ENCODE measurements around the gene SYP.
A peak's percentile ranks its signal among the peaks of the same experiment; 100 is the strongest.

SYP gene

DNA sequence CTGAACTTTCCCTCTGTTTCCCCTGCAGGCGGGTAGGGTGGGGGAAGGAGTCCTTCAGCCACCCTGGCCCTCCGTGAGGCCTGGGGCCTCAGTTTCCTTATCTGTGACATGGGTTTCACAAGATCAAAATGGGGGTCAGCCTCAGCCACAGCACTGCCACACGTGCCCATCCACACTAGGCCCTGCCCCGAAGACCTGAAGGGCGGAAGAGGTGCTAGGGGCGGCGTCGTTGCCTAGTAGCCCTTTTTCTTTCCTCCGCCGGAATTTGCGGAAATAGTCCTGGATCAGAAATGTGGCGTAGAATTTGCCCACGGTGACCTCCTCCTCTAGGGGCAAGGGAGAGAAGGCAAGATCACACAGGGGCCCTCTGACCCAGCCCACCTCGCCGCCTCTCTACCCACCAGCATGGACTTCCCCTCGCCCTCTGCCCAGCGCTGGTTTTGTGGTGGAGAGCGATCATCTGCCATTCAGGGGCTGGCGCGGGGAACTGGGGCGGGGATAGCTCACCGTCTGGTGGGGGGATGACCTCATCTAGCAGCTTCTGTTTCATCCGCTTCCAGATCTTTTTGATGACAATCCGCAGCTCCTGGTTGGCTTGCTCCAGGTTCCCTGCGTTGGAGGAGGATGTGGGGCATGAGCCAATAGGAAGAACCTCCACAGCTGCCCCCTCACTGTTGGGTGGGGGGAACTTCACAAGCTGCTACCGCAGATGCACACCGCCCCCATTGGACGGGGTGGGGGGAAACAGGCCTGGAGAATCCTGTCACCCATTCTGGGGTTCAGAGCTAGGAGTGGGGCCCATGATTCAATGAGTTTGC, 9.7 kb upstream of the SYP start:
- no peaks in the 10 kb centered on the region for H3K36me3 ChIP-seq (ENCODE audit: control insufficient read depth in 2 of 2, insufficient read depth in 1 of 2, low read length in 2 of 2)
- no peak overlapping the region for H3K27ac ChIP-seq (ENCODE audit: extremely low read depth, low read depth, low read length)
- H3K4me3 ChIP-seq (ENCODE audit: low read depth, low read length), result no peak overlapping the region
- POLR2A ChIA-PET, result interaction anchor here (0.7 kb wide), 1 partner anchor 19 kb away, joined by 4 read pairs; no protein-coding TSS in a partner anchor
- H3K9me3 ChIP-seq (ENCODE audit: control insufficient read depth, insufficient read depth, low read depth, low read length), result no peaks in the 10 kb centered on the region
- H3K4me1 ChIP-seq (ENCODE audit: control insufficient read depth, insufficient read depth, low read length), result no peaks in the 10 kb centered on the region
- CTCF ChIA-PET, result interaction anchor here (1.1 kb wide), 1 partner anchor 19 kb away, joined by 3 read pairs; no protein-coding TSS in a partner anchor
- no peak for TF ChIP-seq PRDM4 (tag by site-specific recombination; IDR thresholded peaks at IDR 0.05)
- TF ChIP-seq, protein P1, sequence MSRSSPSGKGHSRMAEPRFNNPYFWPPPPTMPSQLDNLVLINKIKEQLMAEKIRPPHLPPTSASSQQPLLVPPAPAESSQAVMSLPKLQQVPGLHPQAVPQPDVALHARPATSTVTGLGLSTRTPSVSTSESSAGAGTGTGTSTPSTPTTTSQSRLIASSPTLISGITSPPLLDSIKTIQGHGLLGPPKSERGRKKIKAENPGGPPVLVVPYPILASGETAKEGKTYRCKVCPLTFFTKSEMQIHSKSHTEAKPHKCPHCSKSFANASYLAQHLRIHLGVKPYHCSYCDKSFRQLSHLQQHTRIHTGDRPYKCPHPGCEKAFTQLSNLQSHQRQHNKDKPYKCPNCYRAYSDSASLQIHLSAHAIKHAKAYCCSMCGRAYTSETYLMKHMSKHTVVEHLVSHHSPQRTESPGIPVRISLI (tag by site-specific recombination; IDR thresholded peaks at IDR 0.05), result no peak
- TF ChIP-seq BCL6B (tag by site-specific recombination; IDR thresholded peaks at IDR 0.05), result no peak
- TF ChIP-seq, protein P2, sequence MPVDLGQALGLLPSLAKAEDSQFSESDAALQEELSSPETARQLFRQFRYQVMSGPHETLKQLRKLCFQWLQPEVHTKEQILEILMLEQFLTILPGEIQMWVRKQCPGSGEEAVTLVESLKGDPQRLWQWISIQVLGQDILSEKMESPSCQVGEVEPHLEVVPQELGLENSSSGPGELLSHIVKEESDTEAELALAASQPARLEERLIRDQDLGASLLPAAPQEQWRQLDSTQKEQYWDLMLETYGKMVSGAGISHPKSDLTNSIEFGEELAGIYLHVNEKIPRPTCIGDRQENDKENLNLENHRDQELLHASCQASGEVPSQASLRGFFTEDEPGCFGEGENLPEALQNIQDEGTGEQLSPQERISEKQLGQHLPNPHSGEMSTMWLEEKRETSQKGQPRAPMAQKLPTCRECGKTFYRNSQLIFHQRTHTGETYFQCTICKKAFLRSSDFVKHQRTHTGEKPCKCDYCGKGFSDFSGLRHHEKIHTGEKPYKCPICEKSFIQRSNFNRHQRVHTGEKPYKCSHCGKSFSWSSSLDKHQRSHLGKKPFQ (tag by site-specific recombination; IDR thresholded peaks at IDR 0.05), result no peak
- TF ChIP-seq ZNF704 (tag by site-specific recombination; IDR thresholded peaks at IDR 0.05), result no peak
- no peak for TF ChIP-seq MEIS1 (CRISPR knock-in tag; IDR thresholded peaks at IDR 0.05; ENCODE audit: borderline replicate concordance)
- no peak for TF ChIP-seq MYNN (tag by site-specific recombination; IDR thresholded peaks at IDR 0.05; ENCODE audit: borderline replicate concordance)
- TF ChIP-seq, protein P3, sequence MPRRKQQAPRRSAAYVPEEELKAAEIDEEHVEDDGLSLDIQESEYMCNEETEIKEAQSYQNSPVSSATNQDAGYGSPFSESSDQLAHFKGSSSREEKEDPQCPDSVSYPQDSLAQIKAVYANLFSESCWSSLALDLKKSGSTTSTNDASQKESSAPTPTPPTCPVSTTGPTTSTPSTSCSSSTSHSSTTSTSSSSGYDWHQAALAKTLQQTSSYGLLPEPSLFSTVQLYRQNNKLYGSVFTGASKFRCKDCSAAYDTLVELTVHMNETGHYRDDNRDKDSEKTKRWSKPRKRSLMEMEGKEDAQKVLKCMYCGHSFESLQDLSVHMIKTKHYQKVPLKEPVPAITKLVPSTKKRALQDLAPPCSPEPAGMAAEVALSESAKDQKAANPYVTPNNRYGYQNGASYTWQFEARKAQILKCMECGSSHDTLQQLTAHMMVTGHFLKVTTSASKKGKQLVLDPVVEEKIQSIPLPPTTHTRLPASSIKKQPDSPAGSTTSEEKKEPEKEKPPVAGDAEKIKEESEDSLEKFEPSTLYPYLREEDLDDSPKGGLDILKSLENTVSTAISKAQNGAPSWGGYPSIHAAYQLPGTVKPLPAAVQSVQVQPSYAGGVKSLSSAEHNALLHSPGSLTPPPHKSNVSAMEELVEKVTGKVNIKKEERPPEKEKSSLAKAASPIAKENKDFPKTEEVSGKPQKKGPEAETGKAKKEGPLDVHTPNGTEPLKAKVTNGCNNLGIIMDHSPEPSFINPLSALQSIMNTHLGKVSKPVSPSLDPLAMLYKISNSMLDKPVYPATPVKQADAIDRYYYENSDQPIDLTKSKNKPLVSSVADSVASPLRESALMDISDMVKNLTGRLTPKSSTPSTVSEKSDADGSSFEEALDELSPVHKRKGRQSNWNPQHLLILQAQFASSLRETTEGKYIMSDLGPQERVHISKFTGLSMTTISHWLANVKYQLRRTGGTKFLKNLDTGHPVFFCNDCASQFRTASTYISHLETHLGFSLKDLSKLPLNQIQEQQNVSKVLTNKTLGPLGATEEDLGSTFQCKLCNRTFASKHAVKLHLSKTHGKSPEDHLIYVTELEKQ (tag by site-specific recombination; IDR thresholded peaks at IDR 0.05; ENCODE audit: borderline replicate concordance), result no peak
- TF ChIP-seq ZNF350 (tag by site-specific recombination; IDR thresholded peaks at IDR 0.05), result no peak
- TF ChIP-seq, protein P4, sequence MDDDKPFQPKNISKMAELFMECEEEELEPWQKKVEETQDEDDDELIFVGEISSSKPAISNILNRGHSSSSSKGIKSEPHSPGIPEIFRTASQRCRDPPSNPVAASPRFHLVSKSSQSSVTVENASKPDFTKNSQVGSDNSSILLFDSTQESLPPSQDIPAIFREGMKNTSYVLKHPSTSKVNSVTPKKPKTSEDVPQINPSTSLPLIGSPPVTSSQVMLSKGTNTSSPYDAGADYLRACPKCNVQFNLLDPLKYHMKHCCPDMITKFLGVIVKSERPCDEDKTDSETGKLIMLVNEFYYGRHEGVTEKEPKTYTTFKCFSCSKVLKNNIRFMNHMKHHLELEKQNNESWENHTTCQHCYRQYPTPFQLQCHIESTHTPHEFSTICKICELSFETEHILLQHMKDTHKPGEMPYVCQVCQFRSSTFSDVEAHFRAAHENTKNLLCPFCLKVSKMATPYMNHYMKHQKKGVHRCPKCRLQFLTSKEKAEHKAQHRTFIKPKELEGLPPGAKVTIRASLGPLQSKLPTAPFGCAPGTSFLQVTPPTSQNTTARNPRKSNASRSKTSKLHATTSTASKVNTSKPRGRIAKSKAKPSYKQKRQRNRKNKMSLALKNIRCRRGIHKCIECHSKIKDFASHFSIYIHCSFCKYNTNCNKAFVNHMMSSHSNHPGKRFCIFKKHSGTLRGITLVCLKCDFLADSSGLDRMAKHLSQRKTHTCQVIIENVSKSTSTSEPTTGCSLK (tag by site-specific recombination; IDR thresholded peaks at IDR 0.05), result no peak
- no peak for TF ChIP-seq ZSCAN23 (tag by site-specific recombination; IDR thresholded peaks at IDR 0.05)
- TF ChIP-seq EGR2 (tag by site-specific recombination; IDR thresholded peaks at IDR 0.05; ENCODE audit: low read depth), result peak; percentile 56; the same call in 1 of the 2 replicates
- TF ChIP-seq ZNF623 (tag by site-specific recombination; IDR thresholded peaks at IDR 0.05), result no peak
- no peak for TF ChIP-seq GLI4 (tag by site-specific recombination; IDR thresholded peaks at IDR 0.05)
- peak; percentile 43 for TF ChIP-seq ZNF341 (tag by site-specific recombination; IDR thresholded peaks at IDR 0.05; ENCODE audit: low read depth)
- TF ChIP-seq ZNF155 (tag by site-specific recombination; IDR thresholded peaks at IDR 0.05), result no peak
- TF ChIP-seq ZNF211 (tag by site-specific recombination; IDR thresholded peaks at IDR 0.05; ENCODE audit: low read depth), result no peak
- TF ChIP-seq OSR2 (tag by site-specific recombination; IDR thresholded peaks at IDR 0.05), result no peak
- no peak for TF ChIP-seq SALL2 (tag by site-specific recombination; IDR thresholded peaks at IDR 0.05; ENCODE audit: borderline replicate concordance)
